ENCODE data around the gene COL4A2.

GRCh38 chr13:110350509-110350908 lies 43.4 kb downstream of the COL4A2 start:
- TF ChIP-seq POLR2AphosphoS5 (IDR thresholded peaks at IDR 0.05) (no peak), CTCF (IDR thresholded peaks at IDR 0.05) (no peak), POLR2A (IDR thresholded peaks at IDR 0.05; ENCODE audit: low read depth) (no peak), EP300 (IDR thresholded peaks at IDR 0.05) (no peak)

All from esophagus muscularis mucosa (tissue), 4 donors.